MCF 10A (cell line): Measurements from ENCODE around the gene DNAJC18. TPM values are rescaled to one million over a fixed set of nuclear protein-coding genes. Genes with fewer than 3 reads are reported as not detected.

Experiments
- BruUV-seq: library from RNA; stranded (reverse); fragments of 400-500 nt; replicated peaks from 2 replicates; lab custom pipeline; 2021; lab: Mats Ljungman, UMichigan
- CTCF ChIA-PET: fragments of 300-600 bp; sonication (Branson Sonifier 250); formaldehyde crosslinking; extraction: SDS; loops from one replicate; lab custom pipeline; 2021; ENCODE audit warnings: antibody characterized with exemption, inconsistent platforms; lab: Yijun Ruan, JAX
- POLR2A ChIA-PET: fragments of 300-600, 350-650 bp; sonication (Branson Sonifier 250); formaldehyde crosslinking; extraction: SDS; loops from one replicate; lab custom pipeline; 2020; ENCODE audit warnings: antibody characterized with exemption, inconsistent platforms; lab: Yijun Ruan, JAX
- DNase-seq: peaks from one replicate; pipeline ENCODE4 v3.0.0-alpha.2; 2018; ENCODE audit not compliant: unreplicated experiment
- H3K27ac Mint-ChIP-seq: one replicate; pipeline ENCODE4 v1.8.0; 2022; ENCODE audit warnings: mild to moderate bottlenecking, low read depth, mixed read lengths; ENCODE audit not compliant: unreplicated experiment
- H3K27me3 Mint-ChIP-seq: one replicate; pipeline ENCODE4 v1.8.0; 2022; ENCODE audit warnings: mixed read lengths; ENCODE audit not compliant: insufficient read depth, unreplicated experiment
- H3K36me3 Mint-ChIP-seq: one replicate; pipeline ENCODE4 v1.8.0; 2022; ENCODE audit warnings: mild to moderate bottlenecking, moderate library complexity, mixed read lengths; ENCODE audit not compliant: insufficient read depth, unreplicated experiment
- H3K4me1 Mint-ChIP-seq: one replicate; pipeline ENCODE4 v1.8.0; 2022; ENCODE audit warnings: mixed read lengths; ENCODE audit not compliant: insufficient read depth, unreplicated experiment
- H3K4me3 Mint-ChIP-seq: one replicate; pipeline ENCODE4 v1.8.0; 2022; ENCODE audit warnings: mild to moderate bottlenecking, moderate library complexity, mixed read lengths; ENCODE audit not compliant: unreplicated experiment
- H3K9me3 Mint-ChIP-seq: one replicate; pipeline ENCODE4 v1.8.0; 2022; ENCODE audit warnings: mixed read lengths; ENCODE audit not compliant: unreplicated experiment
- intact Hi-C: fragments of 100-400 bp; cut with micrococcal nuclease; formaldehyde crosslinking; loops from 2 replicates; pipeline ENCODE4 v1.14.1; 2022
- total RNA-seq: library from RNA; stranded (reverse); gene quantifications from 2 replicates; pipeline ENCODE4 v1.2.3, GENCODE V29; 2022
- TF ChIP-seq, protein P1 (sequence below): fragments of 200-600 bp; IDR thresholded peaks from one replicate; pipeline ENCODE4 v1.8.0; 2022; ENCODE audit warnings: antibody characterized with exemption, mild to moderate bottlenecking; ENCODE audit not compliant: unreplicated experiment

The DNAJC18 gene
- total RNA-seq, 1 experiment from 2014 or later, result 15.1 TPM

DNA sequence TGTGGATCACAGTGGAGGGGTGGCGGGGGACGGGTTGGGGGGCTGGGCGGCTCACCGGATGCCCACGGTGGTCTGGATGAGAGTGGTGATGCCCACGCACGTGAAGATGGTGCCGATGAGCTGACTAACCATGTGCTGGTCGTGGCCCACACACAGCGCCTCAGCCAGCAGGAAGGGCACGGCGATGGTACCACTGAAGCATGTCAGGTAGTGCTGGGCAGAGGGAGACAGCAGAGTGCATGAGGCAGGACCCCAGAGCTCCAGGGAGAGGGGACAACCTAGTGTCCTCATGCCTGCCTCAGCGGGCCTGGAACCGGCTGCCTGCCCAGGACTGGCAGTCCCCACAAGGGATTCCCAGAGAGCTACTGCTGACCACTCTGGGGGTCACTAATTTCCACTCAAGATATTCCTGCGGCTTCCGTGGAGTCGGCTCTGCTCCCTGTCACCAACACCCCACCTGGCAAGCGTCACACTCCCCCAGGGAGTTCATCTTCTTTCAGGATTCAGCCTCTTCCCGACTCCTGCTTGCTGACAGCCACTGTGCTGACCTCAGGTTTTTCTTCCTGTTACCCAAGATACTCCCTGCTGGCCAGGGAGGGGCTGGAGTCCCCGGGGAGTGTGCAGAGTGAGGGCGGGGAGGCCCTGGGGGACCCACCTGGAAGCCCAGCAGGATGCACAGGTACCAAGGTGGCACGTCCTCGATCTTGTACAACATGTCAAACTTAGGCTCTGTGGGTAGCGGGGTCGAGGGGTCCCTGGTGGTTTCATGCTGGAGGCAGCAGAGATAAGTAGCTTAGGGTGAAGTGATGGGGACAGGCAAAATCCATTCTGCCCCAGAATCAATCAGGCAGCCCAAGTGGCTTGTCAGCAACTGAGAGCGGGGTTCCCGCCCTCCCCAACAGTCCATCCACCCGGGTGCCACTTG is 57.2 kb downstream of the DNAJC18 start:
- ChIA-PET CTCF (no interaction called here), POLR2A (interaction anchor here (1.2 kb wide), 1 partner anchor 9 kb away, joined by 3 read pairs; no protein-coding TSS in a partner anchor)
- intact Hi-C loops, result no loop called here
- Mint-ChIP-seq H3K27ac (no peak overlapping the region), H3K9me3 (no peaks in the 10 kb centered on the region), H3K4me3 (no peak overlapping the region), H3K36me3 (no peaks in the 10 kb centered on the region), H3K4me1 (peaks cover 20% of the 10 kb centered on the region), H3K27me3 (no peaks in the 10 kb centered on the region)
- TF ChIP-seq, protein P1, sequence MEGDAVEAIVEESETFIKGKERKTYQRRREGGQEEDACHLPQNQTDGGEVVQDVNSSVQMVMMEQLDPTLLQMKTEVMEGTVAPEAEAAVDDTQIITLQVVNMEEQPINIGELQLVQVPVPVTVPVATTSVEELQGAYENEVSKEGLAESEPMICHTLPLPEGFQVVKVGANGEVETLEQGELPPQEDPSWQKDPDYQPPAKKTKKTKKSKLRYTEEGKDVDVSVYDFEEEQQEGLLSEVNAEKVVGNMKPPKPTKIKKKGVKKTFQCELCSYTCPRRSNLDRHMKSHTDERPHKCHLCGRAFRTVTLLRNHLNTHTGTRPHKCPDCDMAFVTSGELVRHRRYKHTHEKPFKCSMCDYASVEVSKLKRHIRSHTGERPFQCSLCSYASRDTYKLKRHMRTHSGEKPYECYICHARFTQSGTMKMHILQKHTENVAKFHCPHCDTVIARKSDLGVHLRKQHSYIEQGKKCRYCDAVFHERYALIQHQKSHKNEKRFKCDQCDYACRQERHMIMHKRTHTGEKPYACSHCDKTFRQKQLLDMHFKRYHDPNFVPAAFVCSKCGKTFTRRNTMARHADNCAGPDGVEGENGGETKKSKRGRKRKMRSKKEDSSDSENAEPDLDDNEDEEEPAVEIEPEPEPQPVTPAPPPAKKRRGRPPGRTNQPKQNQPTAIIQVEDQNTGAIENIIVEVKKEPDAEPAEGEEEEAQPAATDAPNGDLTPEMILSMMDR, result no peak
- BruUV-seq, result no TSS peak
- DNase-seq, result no peak

DNA sequence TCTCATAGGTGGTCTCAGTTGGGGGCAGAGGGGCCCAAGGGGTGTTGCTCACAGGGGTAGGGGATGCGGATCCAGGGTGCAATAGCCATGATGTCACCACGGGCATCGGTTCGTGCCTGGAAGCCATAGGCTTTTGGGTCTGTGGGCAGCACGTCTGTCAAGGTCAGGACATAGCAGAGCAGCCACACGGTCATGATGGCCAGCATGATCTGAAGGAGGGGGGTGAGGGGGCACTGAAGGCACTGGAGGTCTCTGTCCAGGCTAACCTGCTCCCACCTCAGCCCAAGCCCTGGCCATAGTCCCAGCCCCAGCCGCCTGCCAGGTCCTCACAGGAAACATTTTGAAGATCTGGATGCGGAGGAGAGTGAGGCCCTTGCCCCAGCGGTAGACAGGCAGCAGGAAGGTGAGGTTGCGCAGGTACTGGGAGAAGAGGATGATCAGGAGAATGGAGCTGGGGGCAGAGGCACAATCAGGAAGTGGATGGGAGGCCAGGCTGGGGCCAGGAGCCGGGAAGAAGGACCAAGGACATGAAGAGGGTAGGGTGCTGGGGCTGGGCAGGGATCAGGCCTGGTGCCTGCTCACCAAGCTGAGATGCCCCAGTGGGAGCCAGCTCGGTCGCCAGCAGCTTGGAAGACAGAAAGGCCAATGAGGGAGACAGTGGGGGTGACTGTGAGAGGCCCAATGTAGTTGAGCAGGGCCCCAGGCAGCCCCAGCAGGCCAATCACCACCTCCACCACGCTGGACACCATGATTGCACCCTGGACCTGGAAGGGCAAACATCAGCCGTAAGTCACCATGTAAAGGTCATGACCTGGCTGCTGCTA is 59.5 kb downstream of the DNAJC18 start:
- TF ChIP-seq, protein P1, result no peak
- Mint-ChIP-seq H3K36me3 (peaks cover 3% of the 10 kb centered on the region), H3K4me1 (peaks cover 5% of the 10 kb centered on the region), H3K27me3 (no peaks in the 10 kb centered on the region), H3K4me3 (no peak overlapping the region), H3K27ac (peak overlapping the region; percentile 33), H3K9me3 (no peaks in the 10 kb centered on the region)
- BruUV-seq, result no TSS peak
- intact Hi-C loops, result no loop called here
- ChIA-PET CTCF (no interaction called here), POLR2A (interaction anchor here (0.7 kb wide), 1 partner anchor 37 kb away, joined by 3 read pairs; no protein-coding TSS in a partner anchor)
- DNase-seq, result no peak

DNA sequence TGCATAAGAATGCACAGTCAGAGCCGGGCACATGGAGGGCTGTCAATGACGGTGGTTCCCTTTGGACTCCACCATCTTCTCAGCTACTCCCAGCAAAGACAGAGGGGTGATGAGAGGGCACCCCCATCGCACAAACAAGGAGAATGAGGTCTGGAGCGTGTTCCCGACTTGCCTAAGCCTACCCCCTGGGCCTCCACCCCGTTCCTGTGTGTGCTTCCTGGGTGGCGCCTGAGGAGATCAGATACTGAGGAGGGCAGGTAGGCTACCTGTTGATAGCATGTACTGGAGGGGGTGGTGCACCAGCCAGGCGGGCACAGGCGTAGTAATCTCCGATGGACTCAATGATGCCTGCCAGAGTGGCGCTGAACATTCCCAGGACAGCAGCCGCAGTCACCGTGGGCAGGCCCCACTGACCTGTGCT is 60.4 kb downstream of the DNAJC18 start:
- TF ChIP-seq, protein P1, result no peak
- POLR2A ChIA-PET, result no interaction called here
- peaks cover 6% of the 10 kb centered on the region for H3K36me3 Mint-ChIP-seq
- CTCF ChIA-PET, result no interaction called here
- H3K9me3 Mint-ChIP-seq, result no peaks in the 10 kb centered on the region
- H3K27ac Mint-ChIP-seq, result peak overlapping the region; percentile 33
- no peaks in the 10 kb centered on the region for H3K27me3 Mint-ChIP-seq
- H3K4me3 Mint-ChIP-seq, result no peak overlapping the region
- peaks cover 8% of the 10 kb centered on the region for H3K4me1 Mint-ChIP-seq
- intact Hi-C loops, result no loop called here
- BruUV-seq, result no TSS peak
- DNase-seq, result no peak
